Occipital lobe (tissue), 2 donors: ENCODE measurements around the gene SLFN11. TPM values are rescaled to one million over a fixed set of nuclear protein-coding genes. Genes with fewer than 3 reads are reported as not detected.
"Not testable (repeated sequence)": the region's sequence is repeated elsewhere in the genome, so short reads cannot be mapped to it uniquely, and the experiment has no call there.

Experiments
- DNase-seq: peaks from one replicate; lab custom pipeline; 2025; lab: John Stamatoyannopoulos, UW
- total RNA-seq: library from RNA; depleted of rRNA; stranded (reverse); fragments of >200 nt; gene quantifications from one replicate; pipeline ENCODE4 v1.2.3, GENCODE V29; 2014

The SLFN11 gene
- total RNA-seq, 1 donor from 2014 or later = 3.3 TPM

- DNase-seq = no peak
Measured at GRCh38 chr17:35361027-35361426, 12.4 kb downstream of the SLFN11 start.

GRCh38 chr17:35359398-35359797, 14.0 kb downstream of the SLFN11 start:
- no peak for DNase-seq

GRCh38 chr17:35352284-35352683, 21.1 kb downstream of the SLFN11 start:
- DNase-seq = no peak

GRCh38 chr17:35350493-35350892, 22.9 kb downstream of the SLFN11 start:
- no peak for DNase-seq

- DNase-seq = no peak
Measured at GRCh38 chr17:35345926-35346771, 27.3 kb downstream of the SLFN11 start.

- no peak for DNase-seq
Measured at GRCh38 chr17:35345445-35345925, 27.9 kb downstream of the SLFN11 start.

GRCh38 chr17:35344262-35344661, 29.2 kb downstream of the SLFN11 start:
- DNase-seq = no peak

GRCh38 chr17:35342276-35342675, 31.1 kb downstream of the SLFN11 start:
- DNase-seq = no peak

GRCh38 chr17:35341411-35341992, 31.9 kb downstream of the SLFN11 start:
- no peak for DNase-seq

- DNase-seq = no peak
Measured at GRCh38 chr17:35338230-35338629, 35.2 kb downstream of the SLFN11 start.

- DNase-seq = no peak
Measured at GRCh38 chr17:35337364-35337763, 36.1 kb downstream of the SLFN11 start.

GRCh38 chr17:35333578-35333977, 39.8 kb downstream of the SLFN11 start:
- DNase-seq = not testable (repeated sequence)

- no peak for DNase-seq
Measured at GRCh38 chr17:35322749-35323148, 50.7 kb downstream of the SLFN11 start.

GRCh38 chr17:35315971-35316370, 57.5 kb downstream of the SLFN11 start:
- no peak for DNase-seq

GRCh38 chr17:35315283-35315682, 58.1 kb downstream of the SLFN11 start:
- DNase-seq = no peak

- DNase-seq = no peak
Measured at GRCh38 chr17:35314415-35315216, 58.8 kb downstream of the SLFN11 start.

- DNase-seq = no peak
Measured at GRCh38 chr17:35313875-35314409, 59.5 kb downstream of the SLFN11 start.

GRCh38 chr17:35312790-35313711, 60.4 kb downstream of the SLFN11 start:
- DNase-seq = no peak

- DNase-seq = no peak
Measured at GRCh38 chr17:35312346-35312745, 61.1 kb downstream of the SLFN11 start.

GRCh38 chr17:35309345-35309744, 64.1 kb downstream of the SLFN11 start:
- not testable (repeated sequence) for DNase-seq
